T-helper 2 cell (primary cell): ENCODE results near the gene TEDC1.

Experiments
- DNase-seq, 5 experiments: peaks; one replicate each; pipeline versions ENCODE4 v3.0.0 to v3.0.0-alpha.2; 2012 to 2022

TEDC1 gene

DNA sequence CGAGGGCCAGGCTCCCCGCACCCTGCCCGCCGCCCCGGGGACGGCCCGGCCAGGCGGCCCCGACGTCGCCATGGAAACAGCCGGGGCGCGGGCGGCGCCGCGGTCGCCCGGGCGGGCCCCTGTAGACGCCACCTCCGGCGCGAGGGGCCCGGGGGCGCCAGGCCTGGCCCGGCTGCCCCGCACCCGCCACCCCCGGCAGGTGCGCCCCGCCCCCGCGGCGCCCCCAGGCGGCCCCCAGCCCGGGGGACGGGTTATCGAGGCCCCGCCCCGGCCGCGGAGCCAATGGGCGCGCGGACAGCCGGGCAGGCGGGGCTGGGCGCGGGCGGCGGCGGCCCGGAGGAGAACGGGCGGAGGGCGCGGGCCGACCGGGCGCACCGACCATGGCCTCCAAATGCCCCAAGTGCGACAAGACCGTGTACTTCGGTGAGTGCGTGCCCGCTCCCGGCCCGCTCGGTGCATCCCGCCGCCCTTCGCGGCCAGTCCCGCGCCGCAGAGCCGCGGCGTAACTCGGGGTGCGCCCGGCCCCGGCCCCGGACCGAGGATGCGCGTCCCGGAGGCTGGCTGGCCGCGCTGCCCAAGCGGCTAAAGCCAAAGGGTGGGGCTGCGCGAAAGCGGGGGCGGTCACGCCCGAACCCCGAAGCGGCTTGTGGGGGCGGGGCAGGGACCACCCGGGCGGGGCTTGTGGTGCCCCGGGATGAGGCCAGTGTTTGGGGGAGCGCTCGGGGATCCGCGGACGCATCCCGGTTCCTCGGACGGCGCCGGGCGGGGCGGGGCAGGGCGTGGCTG, 16.4 kb upstream of the TEDC1 start, which contains the start of gene CRIP2:
Gene CRIP2 (plus strand): TSS at position 339 of the 786 bp plus-strand sequence. CDS start 42 bp downstream, at position 381.
- DNase-seq, result peak in 3 of 5 experiments; percentile 54 to 69 (median 56)

DNA sequence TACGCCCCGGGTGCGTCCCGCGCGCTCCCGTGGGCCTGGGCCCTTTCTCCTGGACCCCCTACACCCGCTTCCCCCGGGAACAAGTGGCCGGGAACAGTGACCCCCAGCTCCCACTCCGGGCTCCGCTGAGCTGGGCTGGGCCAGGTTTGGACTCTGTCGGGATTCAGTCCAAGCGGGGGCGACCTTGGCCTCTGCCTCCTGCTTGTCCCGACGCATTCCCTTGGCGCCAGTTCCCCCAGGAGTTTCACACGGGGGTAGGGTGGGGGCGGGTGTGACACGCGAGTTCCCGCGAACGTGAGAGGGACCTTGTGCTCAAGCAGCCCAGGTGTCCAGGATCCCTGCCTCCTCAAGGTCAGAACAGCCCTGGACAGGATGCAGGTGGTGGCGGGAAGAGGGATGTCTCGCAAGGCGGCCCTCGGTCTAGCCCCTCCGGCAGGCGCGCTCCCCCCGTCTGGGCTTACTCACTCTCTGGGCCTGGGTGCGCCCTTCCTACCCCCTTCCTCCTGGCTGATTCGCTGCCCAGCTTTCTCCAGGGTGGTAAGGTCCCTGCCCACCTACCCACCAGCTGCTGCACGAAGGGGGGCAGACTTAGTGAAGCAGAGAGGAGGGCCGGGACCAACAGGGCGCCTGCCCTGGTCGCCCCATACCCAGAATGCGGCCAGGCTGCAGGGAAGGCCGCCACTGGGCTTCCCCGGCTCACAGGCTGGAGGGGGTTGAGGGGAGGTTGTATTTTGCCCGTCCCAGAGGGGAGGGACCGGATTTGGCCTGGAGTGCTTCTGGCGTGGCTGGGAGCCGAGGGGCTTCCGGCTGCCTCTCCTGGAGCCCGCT, 15.6 kb upstream of the TEDC1 start:
- DNase-seq, result no peak

DNA sequence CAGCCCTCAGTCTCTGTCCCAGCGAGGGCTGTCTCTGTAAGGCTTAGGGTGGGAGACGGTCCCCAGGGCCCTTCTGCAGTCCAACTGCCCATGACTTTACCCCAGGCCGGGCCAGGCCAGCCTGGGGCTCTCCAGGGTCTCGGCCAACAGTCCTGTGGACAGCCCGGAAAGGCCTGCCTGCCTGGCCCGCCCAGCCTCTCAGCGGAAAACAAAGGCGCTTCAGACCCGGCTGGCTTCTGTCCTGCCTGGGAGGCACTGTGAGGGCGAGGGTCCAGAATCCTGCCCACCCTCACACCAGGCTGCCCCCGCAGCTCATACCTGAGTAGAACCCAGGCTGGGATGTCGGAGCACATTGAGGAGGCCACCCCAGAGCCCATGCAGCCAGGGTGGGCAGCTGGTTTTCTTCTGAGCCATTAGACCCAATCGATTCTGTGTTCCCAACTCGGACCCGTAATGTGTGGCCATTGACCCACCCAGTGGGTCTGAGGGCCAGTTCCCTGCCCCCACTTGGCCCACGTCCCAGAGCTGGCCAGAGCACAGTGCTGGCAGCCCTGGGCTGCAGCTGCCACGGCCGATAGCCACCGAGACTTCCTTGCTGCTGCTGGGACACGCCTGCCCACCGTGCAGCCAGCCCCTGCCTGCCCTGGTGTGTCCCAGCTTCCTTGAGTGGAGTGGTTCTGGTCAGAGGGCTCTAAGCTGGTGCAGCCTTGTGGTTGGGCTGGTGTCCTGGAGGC, 14.8 kb upstream of the TEDC1 start:
- no peak for DNase-seq

DNA sequence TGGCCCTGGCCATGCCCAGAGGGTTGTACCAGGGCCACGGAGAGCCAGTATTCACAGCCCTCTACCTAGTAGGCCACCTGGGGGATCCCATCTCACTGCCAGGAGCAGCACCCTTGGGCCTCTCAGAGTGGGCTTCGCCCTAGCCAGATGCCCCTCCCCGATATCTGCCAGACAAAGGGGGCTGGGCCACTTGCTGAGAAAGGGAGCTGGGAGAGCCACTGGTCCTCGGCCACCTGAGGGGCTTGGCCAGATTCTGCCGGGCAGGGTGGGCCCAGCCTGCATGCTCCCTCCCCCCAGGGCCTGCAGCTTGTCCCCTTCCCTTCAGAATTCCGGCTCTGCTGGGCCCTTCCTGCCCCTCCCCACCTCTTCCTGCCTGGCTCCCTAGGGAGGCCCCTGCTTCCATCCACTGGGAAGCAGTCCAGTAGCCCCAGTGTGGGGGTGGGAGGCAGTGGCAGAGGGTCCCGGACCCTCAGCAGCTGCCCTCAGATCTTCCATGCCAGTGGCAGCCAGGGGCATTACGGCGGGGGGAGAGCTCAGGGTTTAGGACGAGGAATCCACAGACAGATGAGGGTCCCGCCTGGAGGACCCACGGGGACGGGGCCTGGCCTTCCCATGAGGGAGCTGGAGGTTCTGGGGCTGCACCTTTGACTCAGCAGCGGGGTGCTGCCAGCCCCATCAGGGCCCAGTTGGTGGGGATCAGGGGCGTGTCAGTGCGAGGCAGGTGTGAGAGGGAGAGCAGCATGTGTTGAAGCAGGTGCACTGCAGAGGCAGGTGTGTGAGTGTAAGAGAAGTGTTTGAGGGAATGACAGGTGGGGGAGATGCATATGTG, 14.0 kb upstream of the TEDC1 start:
- no peak for DNase-seq

GRCh38 chr14:105477660-105478397, 13.2 kb upstream of the TEDC1 start:
- DNase-seq, result peak in 4 of 5 experiments; percentile 44 to 80 (median 63)

DNA sequence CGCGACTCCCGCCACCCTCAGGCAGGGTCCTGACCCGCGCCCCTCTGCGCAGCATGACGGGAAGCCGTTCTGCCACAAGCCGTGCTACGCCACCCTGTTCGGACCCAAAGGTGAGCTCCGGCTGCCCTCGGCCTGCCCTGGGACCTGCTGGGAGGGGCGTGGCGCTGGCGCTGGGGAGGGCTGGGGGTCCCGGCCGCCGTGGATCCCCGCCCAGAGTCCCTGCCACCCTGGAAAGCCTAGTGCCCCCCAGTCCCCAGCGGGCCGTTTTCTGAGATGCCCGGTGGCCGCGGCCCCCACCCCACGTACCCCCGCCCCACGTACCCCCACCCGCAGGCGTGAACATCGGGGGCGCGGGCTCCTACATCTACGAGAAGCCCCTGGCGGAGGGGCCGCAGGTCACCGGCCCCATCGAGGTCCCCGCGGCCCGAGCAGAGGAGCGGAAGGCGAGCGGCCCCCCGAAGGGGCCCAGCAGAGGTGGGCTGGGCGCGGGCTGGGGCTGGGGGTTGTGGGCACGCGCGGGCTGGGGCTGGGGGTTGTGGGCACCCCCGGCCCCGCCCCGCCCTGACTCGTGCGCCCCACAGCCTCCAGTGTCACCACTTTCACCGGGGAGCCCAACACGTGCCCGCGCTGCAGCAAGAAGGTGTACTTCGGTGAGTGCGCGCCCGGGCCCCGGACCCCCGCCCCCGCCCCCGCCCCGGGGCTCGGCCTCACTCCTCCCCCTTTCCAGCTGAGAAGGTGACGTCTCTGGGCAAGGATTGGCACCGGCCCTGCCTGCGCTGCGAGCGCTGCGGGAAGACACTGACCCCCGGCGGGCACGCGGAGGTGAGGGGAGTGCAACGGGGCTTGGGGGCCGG, 12.4 kb upstream of the TEDC1 start:
- DNase-seq, result peak in 1 of 5 experiments; percentile 59

- no peak for DNase-seq
Measured at GRCh38 chr14:105479431-105480158, 11.5 kb upstream of the TEDC1 start.

GRCh38 chr14:105480199-105480746, 10.8 kb upstream of the TEDC1 start:
- DNase-seq, result no peak

DNA sequence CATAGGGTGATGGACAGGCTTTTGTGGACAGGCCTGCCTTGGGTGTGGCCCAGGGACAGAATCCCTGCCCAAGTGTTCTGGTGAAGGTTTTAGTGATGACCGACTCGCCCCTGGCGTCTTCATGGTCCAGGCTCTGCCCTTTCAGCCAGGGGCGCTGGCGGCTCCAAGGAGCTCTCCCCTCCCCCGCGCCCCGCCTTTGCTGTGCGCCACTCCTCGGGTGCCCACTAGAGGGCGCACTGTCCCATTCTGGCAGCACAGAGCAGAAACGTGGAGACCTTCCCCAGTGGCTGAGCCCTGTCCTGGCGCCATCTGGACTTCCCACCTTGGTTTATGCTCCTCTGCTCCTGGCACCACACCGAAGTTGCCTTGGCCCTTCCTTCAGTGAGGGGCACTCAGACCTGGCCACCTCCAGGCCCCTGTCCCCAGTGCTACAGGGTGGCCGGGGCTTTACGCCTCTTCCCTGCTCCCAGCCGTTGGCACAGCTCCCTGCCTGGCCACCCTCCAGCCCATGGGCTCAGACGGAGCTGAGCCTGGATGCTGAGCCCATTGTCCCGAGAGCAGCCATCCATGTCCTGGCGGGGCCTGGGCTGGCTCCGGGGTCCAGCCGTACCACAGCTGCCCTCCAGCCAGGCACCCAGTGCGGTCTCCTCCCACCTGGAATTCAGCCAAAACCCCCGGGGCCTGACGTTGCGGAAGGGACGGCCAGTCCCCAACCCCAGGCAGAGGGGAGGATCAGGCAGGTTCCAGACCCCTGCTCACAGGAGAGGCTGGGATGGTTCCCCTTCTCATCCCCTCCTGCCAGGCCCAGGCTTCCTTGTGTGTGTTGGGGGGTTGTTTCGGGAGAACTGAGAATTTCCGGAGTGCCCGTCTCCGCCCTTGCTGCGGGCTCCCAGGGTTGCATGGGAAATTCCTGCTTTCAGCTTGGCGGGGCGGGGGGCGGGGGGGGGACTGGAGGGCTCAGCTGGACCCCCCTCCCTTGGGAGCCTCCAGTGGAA, 9.9 kb upstream of the TEDC1 start:
- DNase-seq, result peak; percentile 80 to 88 (median 84)

- peak; percentile 83 to 98 (median 95) for DNase-seq
Measured at GRCh38 chr14:105481886-105482457, 9.1 kb upstream of the TEDC1 start.

DNA sequence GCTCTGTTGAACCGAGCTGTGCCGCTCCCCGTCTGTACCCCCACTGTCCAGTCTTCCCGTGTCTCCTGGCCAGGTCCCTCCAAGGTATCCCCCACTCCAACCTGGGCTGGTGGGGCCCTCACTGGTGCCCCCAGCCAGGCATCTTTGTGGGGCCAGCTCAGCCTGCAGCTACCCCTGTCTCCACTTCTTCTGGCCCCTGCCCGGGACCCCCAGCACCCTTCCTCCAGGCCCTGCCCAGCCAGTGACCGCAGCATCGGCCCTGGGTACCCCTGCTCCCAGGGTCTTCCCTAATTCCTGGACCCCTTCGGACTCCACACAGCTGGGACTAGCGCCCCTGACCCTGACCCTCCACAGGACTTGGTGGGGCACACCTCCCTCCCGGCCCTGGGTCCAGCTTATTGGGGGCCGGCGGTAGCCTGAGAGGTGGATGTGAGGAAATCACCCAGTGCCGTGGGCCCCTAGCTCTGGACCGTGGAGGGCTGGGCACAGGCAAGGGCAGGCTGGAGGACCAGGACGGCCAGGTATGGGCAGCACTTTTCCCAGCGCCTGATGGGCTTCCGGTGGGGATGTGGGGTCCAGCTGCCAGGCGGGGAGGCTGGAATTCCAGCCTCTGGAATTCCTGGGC, 8.4 kb upstream of the TEDC1 start:
- DNase-seq, result no peak

- DNase-seq, result no peak
Measured at GRCh38 chr14:105483300-105484068, 7.6 kb upstream of the TEDC1 start.

- peak in 3 of 5 experiments; percentile 19 to 53 (median 41) for DNase-seq
Measured at GRCh38 chr14:105484069-105484996, 6.7 kb upstream of the TEDC1 start.

- no peak for DNase-seq
Measured at GRCh38 chr14:105484997-105485393, 6.1 kb upstream of the TEDC1 start.

DNA sequence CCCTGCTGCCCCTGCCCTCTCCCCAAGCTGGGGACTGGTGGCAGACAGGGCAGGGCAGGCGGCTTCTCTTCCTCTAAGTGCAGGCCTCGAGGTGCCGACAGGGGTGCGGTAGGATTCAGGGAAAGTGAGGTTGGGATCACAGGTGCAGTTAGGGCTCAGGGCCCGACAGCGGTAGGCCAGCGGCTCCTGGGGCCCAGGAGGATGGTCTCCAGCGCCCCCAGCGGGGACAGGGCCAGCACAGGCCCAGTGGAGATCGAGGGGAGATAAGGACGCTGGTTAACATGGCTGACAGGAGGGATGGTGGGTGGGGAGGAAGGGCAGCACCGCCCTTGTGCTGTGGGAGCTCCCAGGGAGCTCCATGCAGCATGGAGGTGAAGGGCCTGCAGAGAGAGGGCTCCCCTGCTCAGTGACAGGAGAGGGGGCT, 5.3 kb upstream of the TEDC1 start:
- peak; percentile 41 to 83 (median 66) for DNase-seq
